GM19240 (cell line): ENCODE data around the gene CTSA.
"Not testable (repeated sequence)": the region's sequence is repeated elsewhere in the genome, so short reads cannot be mapped to it uniquely, and the experiment has no call there.

Source experiments
- DNase-seq: peaks from one replicate; pipeline ENCODE4 v3.0.0; 2011; ENCODE audit warnings: low spot score; ENCODE audit not compliant: insufficient read length

The CTSA gene

GRCh38 chr20:45894797-45895196, 3.7 kb downstream of the CTSA start:
- no peak for DNase-seq

GRCh38 chr20:45896641-45897161, 5.6 kb downstream of the CTSA start:
- no peak for DNase-seq

- DNase-seq, result no peak
Observed at GRCh38 chr20:45897289-45897688, 6.2 kb downstream of the CTSA start.

GRCh38 chr20:45897692-45898091, 6.6 kb downstream of the CTSA start:
- no peak for DNase-seq

GRCh38 chr20:45898285-45898684, 7.2 kb downstream of the CTSA start:
- no peak for DNase-seq

GRCh38 chr20:45899046-45899835, 8.1 kb downstream of the CTSA start:
- no peak for DNase-seq

GRCh38 chr20:45901332-45901731, 10.2 kb downstream of the CTSA start:
- not testable (repeated sequence) for DNase-seq

GRCh38 chr20:45902199-45902701, 11.1 kb downstream of the CTSA start:
- no peak for DNase-seq

GRCh38 chr20:45904583-45905504, 13.7 kb downstream of the CTSA start:
- no peak for DNase-seq

- DNase-seq, result no peak
Observed at GRCh38 chr20:45905505-45906079, 14.5 kb downstream of the CTSA start.

GRCh38 chr20:45907219-45907948, 16.2 kb downstream of the CTSA start:
- no peak for DNase-seq

- DNase-seq, result no peak
Observed at GRCh38 chr20:45908084-45908483, 16.9 kb downstream of the CTSA start.

GRCh38 chr20:45909336-45909808, 18.2 kb downstream of the CTSA start:
- DNase-seq, result no peak

GRCh38 chr20:45909817-45910669, 18.9 kb downstream of the CTSA start:
- no peak for DNase-seq

GRCh38 chr20:45910670-45911485, 19.7 kb downstream of the CTSA start:
- peak; percentile 92 for DNase-seq

- DNase-seq, result no peak
Observed at GRCh38 chr20:45911486-45912343, 20.6 kb downstream of the CTSA start, which contains the start of gene PLTP. TSS of gene PLTP (minus strand) at chr20:45912155. CDS start at chr20:45911452, 703 bp downstream.

GRCh38 chr20:45912344-45912682, 21.2 kb downstream of the CTSA start:
- DNase-seq, result no peak

- DNase-seq, result no peak
Observed at GRCh38 chr20:45913116-45913515, 22.0 kb downstream of the CTSA start.
